Tibial nerve (tissue), 4 donors: Measurements from ENCODE around the gene CYP24A1. TPM values are rescaled to one million over a fixed set of nuclear protein-coding genes. Genes with fewer than 3 reads are reported as not detected.

Source experiments
- DNase-seq, 2 donors: peaks; one replicate each; pipeline ENCODE4 v3.0.0-alpha.2; 2019; ENCODE audit warnings: low spot score in 2 of 2
- H3K27ac ChIP-seq, 4 donors: fragments of 200-600 bp; sonication (generic) in 3 of 4; one replicate each; pipeline ENCODE4 v1.5.1; 2017 to 2019; ENCODE audit warnings: mild to moderate bottlenecking in 1 of 4
- H3K27me3 ChIP-seq, 2 donors: fragments of 200-600 bp; sonication (generic) in 1 of 2; one replicate each; pipeline versions ENCODE4 v1.5.1 to v1.6.0; 2017 to 2019
- H3K36me3 ChIP-seq, 3 donors: fragments of 200-600 bp; sonication (generic); one replicate each; pipeline ENCODE4 v1.5.1; 2018 to 2019
- H3K4me1 ChIP-seq, 4 donors: fragments of 200-600 bp; sonication (generic) in 3 of 4; one replicate each; pipeline ENCODE4 v1.5.1; 2017 to 2019
- H3K4me3 ChIP-seq, 4 donors: fragments of 200-600 bp; sonication (generic) in 3 of 4; one replicate each; pipeline ENCODE4 v1.5.1; 2017 to 2019; ENCODE audit warnings: mild to moderate bottlenecking in 1 of 4, moderate library complexity in 1 of 4
- H3K9me3 ChIP-seq, 4 donors: fragments of 200-600 bp; sonication (generic) in 3 of 4; one replicate each; pipeline ENCODE4 v1.5.1; 2017 to 2019
- EP300 ChIP-seq, 2 donors: sonication (generic); formaldehyde crosslinking; IDR thresholded peaks; one replicate each; pipeline ENCODE4 v1.6.1; 2017; ENCODE audit warnings: antibody characterized with exemption in 2 of 2, mild to moderate bottlenecking in 1 of 2
- POLR2A ChIP-seq, 2 donors: fragments of 450-650 bp; IDR thresholded peaks; one replicate each; pipeline ENCODE4 v1.6.1; 2017; ENCODE audit warnings: antibody characterized with exemption in 2 of 2, mild to moderate bottlenecking in 2 of 2, moderate library complexity in 2 of 2
- WGBS, 2 donors: methylation state at CpG; one replicate each; pipeline ENCODE4 v1.1.5; 2018; 5-methylcytosine and 5-hydroxymethylcytosine counted together
- total RNA-seq, 4 donors: library from RNA; depleted of rRNA; stranded (reverse); fragments of >200 nt; gene quantifications; one replicate each; pipeline ENCODE4 v1.1.0, GENCODE V29; 2016
- TF ChIP-seq, protein P1 (sequence below), 5 experiments: fragments of 200-600 bp in 3 of 5; fragments of 450-650 bp in 2 of 5; sonication (generic) in 3 of 5; IDR thresholded peaks; one replicate each; pipeline ENCODE4 v1.5.1; 2016 to 2019; ENCODE audit warnings: antibody characterized with exemption in 5 of 5, mild to moderate bottlenecking in 3 of 5, moderate library complexity in 2 of 5

The CYP24A1 gene
- total RNA-seq, 4 donors from 2014 or later, result not detected

DNA sequence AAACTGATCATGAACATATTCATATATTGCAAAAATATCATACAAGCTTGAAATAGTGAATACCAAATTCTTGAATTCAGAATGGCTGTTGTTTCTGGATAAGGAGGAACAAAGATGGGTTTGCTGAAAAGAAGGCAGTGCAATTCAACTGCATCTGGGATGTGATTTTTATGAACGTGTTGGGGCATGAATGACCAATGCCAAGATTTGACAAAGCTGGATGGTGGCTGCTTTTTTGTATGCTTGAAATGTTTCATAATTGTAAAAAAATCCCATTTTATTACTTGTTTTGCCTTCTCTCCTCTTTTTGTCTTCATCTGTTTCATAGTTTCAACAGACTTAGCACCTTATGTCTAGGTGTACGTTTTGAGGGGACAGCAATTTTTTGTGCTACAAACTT is 66.6 kb downstream of the CYP24A1 start:
- H3K36me3 ChIP-seq, result no peaks in the 10 kb centered on the region
- no peaks in the 10 kb centered on the region for H3K27me3 ChIP-seq
- TF ChIP-seq EP300 (IDR thresholded peaks at IDR 0.05), result no peak
- H3K9me3 ChIP-seq, result no peaks in the 10 kb centered on the region
- no peak for DNase-seq
- H3K27ac ChIP-seq, result no peak overlapping the region
- WGBS, 2 donors, result 42 to 60% methylated on average over 2 of the region's 2 CpGs
- H3K4me1 ChIP-seq, result no peaks in the 10 kb centered on the region
- H3K4me3 ChIP-seq, result no peak overlapping the region

DNA sequence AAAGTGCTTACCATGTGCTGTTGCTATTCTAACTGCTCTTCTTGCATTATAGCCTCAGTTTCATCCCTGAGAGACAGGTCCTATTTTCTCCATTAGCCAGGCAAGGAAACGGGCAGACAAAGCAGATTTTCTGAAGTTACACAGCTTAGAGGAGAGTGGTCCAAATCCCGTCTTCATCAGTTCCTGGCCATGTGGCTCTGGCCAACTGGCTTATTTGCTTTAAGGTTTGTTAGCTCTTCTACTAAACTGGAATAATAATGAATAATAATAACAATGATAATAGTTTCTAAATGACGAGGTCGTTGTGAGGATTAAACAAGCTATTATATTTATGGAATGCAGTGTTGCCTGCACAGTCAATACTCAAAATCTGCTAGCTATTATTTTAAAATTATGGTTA is 67.6 kb downstream of the CYP24A1 start:
- no peak for TF ChIP-seq POLR2A (IDR thresholded peaks at IDR 0.05)
- TF ChIP-seq, protein P1, sequence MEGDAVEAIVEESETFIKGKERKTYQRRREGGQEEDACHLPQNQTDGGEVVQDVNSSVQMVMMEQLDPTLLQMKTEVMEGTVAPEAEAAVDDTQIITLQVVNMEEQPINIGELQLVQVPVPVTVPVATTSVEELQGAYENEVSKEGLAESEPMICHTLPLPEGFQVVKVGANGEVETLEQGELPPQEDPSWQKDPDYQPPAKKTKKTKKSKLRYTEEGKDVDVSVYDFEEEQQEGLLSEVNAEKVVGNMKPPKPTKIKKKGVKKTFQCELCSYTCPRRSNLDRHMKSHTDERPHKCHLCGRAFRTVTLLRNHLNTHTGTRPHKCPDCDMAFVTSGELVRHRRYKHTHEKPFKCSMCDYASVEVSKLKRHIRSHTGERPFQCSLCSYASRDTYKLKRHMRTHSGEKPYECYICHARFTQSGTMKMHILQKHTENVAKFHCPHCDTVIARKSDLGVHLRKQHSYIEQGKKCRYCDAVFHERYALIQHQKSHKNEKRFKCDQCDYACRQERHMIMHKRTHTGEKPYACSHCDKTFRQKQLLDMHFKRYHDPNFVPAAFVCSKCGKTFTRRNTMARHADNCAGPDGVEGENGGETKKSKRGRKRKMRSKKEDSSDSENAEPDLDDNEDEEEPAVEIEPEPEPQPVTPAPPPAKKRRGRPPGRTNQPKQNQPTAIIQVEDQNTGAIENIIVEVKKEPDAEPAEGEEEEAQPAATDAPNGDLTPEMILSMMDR (IDR thresholded peaks at IDR 0.05), result no peak
- TF ChIP-seq EP300 (IDR thresholded peaks at IDR 0.05), result no peak
- Histone ChIP-seq H3K27ac (no peak overlapping the region), H3K4me1 (no peaks in the 10 kb centered on the region), H3K9me3 (no peaks in the 10 kb centered on the region), H3K36me3 (no peaks in the 10 kb centered on the region), H3K27me3 (no peaks in the 10 kb centered on the region), H3K4me3 (no peak overlapping the region)
- no peak for DNase-seq
- WGBS, 2 donors, result 51 to 62% methylated on average over 4 of the region's 4 CpGs

GRCh38 chr20:54105653-54106052 is 68.1 kb downstream of the CYP24A1 start:
- H3K4me3 ChIP-seq, result no peak overlapping the region
- TF ChIP-seq EP300 (IDR thresholded peaks at IDR 0.05), result no peak
- no peak for TF ChIP-seq POLR2A (IDR thresholded peaks at IDR 0.05)
- TF ChIP-seq, protein P1 (IDR thresholded peaks at IDR 0.05), result no peak
- no peaks in the 10 kb centered on the region for H3K9me3 ChIP-seq
- 65 to 68% methylated on average over 4 of the region's 4 CpGs for WGBS, 2 donors
- no peak for DNase-seq
- H3K27ac ChIP-seq, result no peak overlapping the region
- no peaks in the 10 kb centered on the region for H3K36me3 ChIP-seq
- H3K4me1 ChIP-seq, result no peaks in the 10 kb centered on the region
- no peaks in the 10 kb centered on the region for H3K27me3 ChIP-seq

GRCh38 chr20:54104781-54105180 is 69.0 kb downstream of the CYP24A1 start:
- Histone ChIP-seq H3K4me1 (no peaks in the 10 kb centered on the region), H3K36me3 (no peaks in the 10 kb centered on the region), H3K9me3 (no peaks in the 10 kb centered on the region), H3K4me3 (no peak overlapping the region), H3K27me3 (no peaks in the 10 kb centered on the region), H3K27ac (no peak overlapping the region)
- no peak for TF ChIP-seq EP300 (IDR thresholded peaks at IDR 0.05)
- TF ChIP-seq, protein P1 (IDR thresholded peaks at IDR 0.05), result no peak
- no peak for TF ChIP-seq POLR2A (IDR thresholded peaks at IDR 0.05)
- no peak for DNase-seq
- WGBS, 2 donors, result 87 to 94% methylated on average over 4 of the region's 4 CpGs

DNA sequence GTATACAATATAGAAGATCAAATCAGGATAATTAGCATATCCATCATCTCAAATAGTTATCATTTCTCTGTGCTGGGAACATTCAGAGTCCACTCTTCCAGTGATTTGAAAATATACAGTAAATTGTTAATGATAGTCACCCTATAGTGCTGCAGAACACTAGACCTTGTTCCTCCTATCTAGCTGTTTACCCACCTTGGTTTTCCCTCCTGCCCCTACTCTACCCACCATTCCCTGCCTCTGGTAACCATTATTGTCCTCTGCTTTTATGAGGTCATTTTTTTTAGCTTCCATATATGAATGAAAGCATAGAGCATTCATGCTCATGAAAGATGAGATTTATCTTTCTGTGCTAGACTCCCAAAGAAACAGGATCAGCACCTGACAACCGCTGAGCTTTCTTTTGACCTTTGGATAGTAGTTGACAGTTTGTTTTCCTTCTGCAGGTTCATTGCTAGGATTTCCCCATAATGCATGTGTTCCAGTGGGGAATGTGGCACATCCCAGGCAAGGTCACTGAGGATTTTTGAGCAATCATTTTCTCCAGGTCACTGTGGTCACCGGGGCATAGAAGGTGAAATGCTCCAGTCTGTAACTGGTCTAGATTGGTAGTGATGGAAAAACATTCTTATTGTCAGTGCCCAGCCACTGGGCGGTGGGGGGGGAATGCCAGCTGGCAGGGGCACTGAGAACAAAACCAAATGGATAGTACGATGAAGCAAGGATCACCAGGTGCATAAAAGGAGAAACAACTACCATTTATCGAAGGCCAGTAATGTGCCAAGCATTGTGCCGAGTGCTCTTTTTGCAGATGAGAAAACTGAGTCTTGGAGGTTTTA is 69.8 kb downstream of the CYP24A1 start:
- 68 to 76% methylated on average over 6 of the region's 6 CpGs for WGBS, 2 donors

More for the DNA sequence above, 69.8 kb downstream of the CYP24A1 start:
- Histone ChIP-seq H3K27me3 (no peaks in the 10 kb centered on the region), H3K27ac (no peak overlapping the region), H3K36me3 (no peaks in the 10 kb centered on the region), H3K4me1 (no peaks in the 10 kb centered on the region), H3K4me3 (no peak overlapping the region), H3K9me3 (no peaks in the 10 kb centered on the region)
- DNase-seq, result no peak
- TF ChIP-seq EP300 (IDR thresholded peaks at IDR 0.05), result no peak
- no peak for TF ChIP-seq POLR2A (IDR thresholded peaks at IDR 0.05)
- TF ChIP-seq, protein P1 (IDR thresholded peaks at IDR 0.05), result no peak

Other genes with a start within 250 kb of the CYP24A1 start
- gene BCAS1, start 103.4 kb downstream of the CYP24A1 start, total RNA-seq, result 10 to 100 TPM; 34.8 to 59.6 (median 47.1) TPM
- 100 to 1,000 TPM in 2 of 4 donors, 10 to 100 TPM in 2; 60.0 to 108 (median 85.1) TPM for gene PFDN4, start 34.1 kb upstream of the CYP24A1 start, total RNA-seq